AG04449 (cell line): ENCODE data around the gene ZNF274.

Source experiments
- CTCF ChIA-PET: fragments of 350-600 bp; formaldehyde crosslinking; extraction: SDS; loops from one replicate; lab custom pipeline; 2021; ENCODE audit warnings: antibody characterized with exemption; lab: Yijun Ruan, JAX
- POLR2A ChIA-PET: fragments of 400-600, 350-600 bp; formaldehyde crosslinking; extraction: SDS; loops from one replicate; lab custom pipeline; 2020; ENCODE audit warnings: antibody characterized with exemption, inconsistent platforms; lab: Yijun Ruan, JAX
- DNase-seq: peaks from one replicate; pipeline ENCODE4 v3.0.0-alpha.2; 2010; ENCODE audit warnings: low read depth, low spot score
- H3K4me3 ChIP-seq: 2 replicates; pipeline ENCODE4 v1.5.1; 2011; ENCODE audit warnings: low read depth, mild to moderate bottlenecking, control low read depth, low read length
- CTCF ChIP-seq: IDR thresholded peaks from one replicate; pipeline ENCODE4 v1.5.1; 2011; ENCODE audit warnings: mild to moderate bottlenecking, moderate library complexity, low read length, control low read depth, inconsistent platforms; ENCODE audit not compliant: insufficient read depth; ENCODE audit errors: missing control alignments

ZNF274 gene

GRCh38 chr19:58261968-58262921 is 79.4 kb downstream of the ZNF274 start:
- CTCF ChIA-PET: interaction anchor here (1.2 kb wide), 1 partner anchor 11 kb away, joined by 3 read pairs; no protein-coding TSS in a partner anchor
- POLR2A ChIA-PET: no interaction called here
- no peak overlapping the region for H3K4me3 ChIP-seq
- no peak for DNase-seq
- no peak for TF ChIP-seq CTCF

- CTCF ChIA-PET: no interaction called here
- POLR2A ChIA-PET: no interaction called here
- H3K4me3 ChIP-seq: no peak overlapping the region
- no peak for DNase-seq
- no peak for TF ChIP-seq CTCF
Measured at GRCh38 chr19:58262922-58263296, 80.0 kb downstream of the ZNF274 start.
